ENCODE results near the gene MED13. TPM values are rescaled to one million over a fixed set of nuclear protein-coding genes. Genes with fewer than 3 reads are reported as not detected.

The MED13 gene
- total RNA-seq, 6 experiments from 2014 or later: 22.9 to 36.3 (median 32.5) TPM

DNA sequence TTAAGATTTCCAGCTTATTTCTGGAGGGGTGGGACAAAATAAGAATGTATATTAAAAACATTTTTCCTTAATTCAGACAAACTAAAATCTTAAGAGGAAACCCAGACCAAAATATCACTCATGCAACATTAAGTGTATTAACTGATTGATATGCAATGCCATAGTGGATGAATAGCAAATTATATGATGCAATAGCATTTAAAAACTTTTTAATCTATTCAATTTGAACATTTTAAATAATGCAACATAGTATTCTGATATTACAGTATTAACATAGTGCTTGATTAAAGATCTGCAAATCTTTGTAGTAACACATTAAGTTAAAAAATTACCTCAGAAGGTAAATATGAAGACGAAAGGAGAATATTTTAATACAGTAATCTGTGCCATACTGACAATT, 122.0 kb downstream of the MED13 start:
- H3K36me3 ChIP-seq: peaks cover 0 to 46% (median 8%) of the 10 kb centered on the region in 4 donors
- 74% methylated on average over 1 of the region's 1 CpG for WGBS (ENCODE audit: insufficient coverage, low coverage, low lambda C conversion rate, missing lambda C conversion rate)
- no peak overlapping the region for H3K27ac ChIP-seq

DNA sequence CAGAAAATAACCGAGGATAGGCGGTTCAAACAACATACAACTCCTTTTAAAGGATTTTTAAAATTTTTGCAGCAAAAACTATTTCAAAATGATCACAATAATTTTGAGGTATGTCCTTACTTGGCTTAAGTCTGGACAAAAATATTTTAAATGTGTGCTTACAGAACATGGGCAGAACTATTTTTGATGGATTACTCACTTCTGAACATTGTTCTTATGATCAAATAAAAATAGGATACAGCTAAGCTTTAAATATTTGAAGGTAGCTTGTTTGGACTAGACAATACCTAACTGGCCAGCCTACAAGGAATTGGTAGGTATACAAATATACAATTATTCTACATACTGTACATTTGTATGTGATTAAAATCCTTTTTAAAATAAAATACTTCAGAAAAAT, 123.0 kb downstream of the MED13 start:
- DNase-seq (no peak), ATAC-seq (no peak)
- Histone ChIP-seq H3K4me3 (no peak overlapping the region), H3K27me3 (no peaks in the 10 kb centered on the region), H3K36me3 (peaks cover 0 to 36% (median 8%) of the 10 kb centered on the region in 4 donors), H3K9me3 (no peaks in the 10 kb centered on the region), H3K27ac (no peak overlapping the region), H3K4me1 (peaks cover 0 to 16% (median 6%) of the 10 kb centered on the region in 4 donors)
- no peak for TF ChIP-seq POLR2A (IDR thresholded peaks at IDR 0.05)
- TF ChIP-seq, protein P1, sequence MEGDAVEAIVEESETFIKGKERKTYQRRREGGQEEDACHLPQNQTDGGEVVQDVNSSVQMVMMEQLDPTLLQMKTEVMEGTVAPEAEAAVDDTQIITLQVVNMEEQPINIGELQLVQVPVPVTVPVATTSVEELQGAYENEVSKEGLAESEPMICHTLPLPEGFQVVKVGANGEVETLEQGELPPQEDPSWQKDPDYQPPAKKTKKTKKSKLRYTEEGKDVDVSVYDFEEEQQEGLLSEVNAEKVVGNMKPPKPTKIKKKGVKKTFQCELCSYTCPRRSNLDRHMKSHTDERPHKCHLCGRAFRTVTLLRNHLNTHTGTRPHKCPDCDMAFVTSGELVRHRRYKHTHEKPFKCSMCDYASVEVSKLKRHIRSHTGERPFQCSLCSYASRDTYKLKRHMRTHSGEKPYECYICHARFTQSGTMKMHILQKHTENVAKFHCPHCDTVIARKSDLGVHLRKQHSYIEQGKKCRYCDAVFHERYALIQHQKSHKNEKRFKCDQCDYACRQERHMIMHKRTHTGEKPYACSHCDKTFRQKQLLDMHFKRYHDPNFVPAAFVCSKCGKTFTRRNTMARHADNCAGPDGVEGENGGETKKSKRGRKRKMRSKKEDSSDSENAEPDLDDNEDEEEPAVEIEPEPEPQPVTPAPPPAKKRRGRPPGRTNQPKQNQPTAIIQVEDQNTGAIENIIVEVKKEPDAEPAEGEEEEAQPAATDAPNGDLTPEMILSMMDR (IDR thresholded peaks at IDR 0.05): no peak
- 78% methylated on average over 2 of the region's 2 CpGs for WGBS (ENCODE audit: insufficient coverage, low coverage, low lambda C conversion rate, missing lambda C conversion rate)
- intact Hi-C loops (cut with DNase I): no loop called here

More for the DNA sequence above, 122.0 kb downstream of the MED13 start:
- DNase-seq (no peak), ATAC-seq (no peak)
- no peaks in the 10 kb centered on the region for H3K27me3 ChIP-seq
- no peaks in the 10 kb centered on the region for H3K9me3 ChIP-seq
- H3K4me1 ChIP-seq: peaks cover 0 to 16% (median 6%) of the 10 kb centered on the region in 4 donors
- intact Hi-C loops (cut with DNase I): no loop called here
- no peak for TF ChIP-seq POLR2A (IDR thresholded peaks at IDR 0.05)
- TF ChIP-seq, protein P1 (IDR thresholded peaks at IDR 0.05): no peak
- no peak overlapping the region for H3K4me3 ChIP-seq

DNA sequence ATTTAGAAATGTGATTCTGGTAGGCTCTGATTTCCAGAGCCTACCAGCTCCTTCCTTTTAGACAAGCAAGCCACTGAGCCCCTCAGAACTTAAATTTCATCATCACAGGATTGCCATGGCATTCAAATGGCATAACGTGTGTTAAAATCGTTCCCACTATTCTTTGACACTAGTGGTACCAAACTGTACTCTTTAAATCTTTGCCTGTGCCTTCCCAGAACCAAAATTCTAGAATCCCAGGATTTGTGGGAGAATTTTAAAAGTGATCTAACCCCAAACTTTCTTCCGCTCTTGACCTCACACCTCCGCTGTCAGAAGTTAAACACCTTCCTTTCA, 137.0 kb downstream of the MED13 start:
- 50% methylated on average over 4 of the region's 4 CpGs for WGBS (ENCODE audit: insufficient coverage, low coverage, low lambda C conversion rate, missing lambda C conversion rate)
- Histone ChIP-seq H3K36me3 (peaks cover 0 to 8% (median 0%) of the 10 kb centered on the region in 4 donors), H3K27ac (peak overlapping the region; percentile 39 to 75 (median 73)), H3K27me3 (no peaks in the 10 kb centered on the region), H3K4me1 (peaks cover 0 to 7% (median 2%) of the 10 kb centered on the region in 4 donors), H3K9me3 (no peaks in the 10 kb centered on the region), H3K4me3 (peak overlapping the region; percentile 59 to 76 (median 66))
- intact Hi-C loops (cut with DNase I): no loop called here
- ATAC-seq (no peak), DNase-seq (no peak)
- TF ChIP-seq, protein P1 (IDR thresholded peaks at IDR 0.05): no peak
- no peak for TF ChIP-seq POLR2A (IDR thresholded peaks at IDR 0.05)

DNA sequence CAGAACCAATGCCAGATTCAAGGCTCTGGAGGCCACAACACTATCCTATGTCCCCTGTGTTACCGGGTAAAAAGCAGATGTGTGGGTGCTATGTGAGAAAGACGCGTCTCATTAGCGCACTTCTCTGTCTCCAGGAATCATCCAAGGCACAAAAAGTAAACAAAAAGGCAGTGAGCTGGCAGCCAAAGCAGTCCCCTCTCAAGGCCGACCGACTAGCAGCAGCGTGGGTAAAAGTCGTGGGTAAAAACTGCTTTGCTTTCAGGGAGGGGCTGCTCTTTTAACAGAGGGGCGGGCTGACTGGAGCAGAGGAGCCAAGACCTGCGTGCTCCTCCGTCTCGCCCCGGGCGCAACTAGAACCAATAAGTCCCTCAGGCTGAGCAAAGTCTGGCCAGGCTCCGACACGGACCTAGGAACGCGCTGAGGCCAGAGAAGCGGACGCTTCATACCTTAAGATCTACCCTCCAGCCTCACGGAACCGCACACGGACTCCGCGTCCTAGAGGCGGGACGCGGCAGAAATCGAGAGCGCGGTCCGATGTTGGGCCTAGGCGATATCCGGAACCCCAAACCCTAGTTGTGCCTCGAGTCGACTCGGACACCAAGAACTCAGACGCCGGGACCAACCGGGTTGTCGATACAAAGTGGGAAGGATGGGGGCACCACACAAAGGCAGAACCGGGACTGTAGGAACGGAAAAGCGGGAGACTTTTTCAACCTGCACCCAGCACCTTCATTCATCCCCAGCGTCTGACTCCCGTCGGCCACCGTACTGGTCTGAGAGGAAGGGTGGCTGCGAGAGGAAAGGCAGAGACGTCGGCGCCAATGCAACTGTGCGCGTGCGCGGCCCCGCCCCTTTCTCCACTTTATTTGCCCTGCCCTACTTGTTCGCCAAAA, 137.6 kb downstream of the MED13 start, which contains the start of gene INTS2:
INTS2 (minus strand) TSS at position 775 of the 893 bp plus-strand sequence. CDS start 1,338 bp downstream, outside the sequence.
- no peaks in the 10 kb centered on the region for H3K27me3 ChIP-seq
- ATAC-seq: peak; percentile 95 to 97 (median 96)
- H3K9me3 ChIP-seq: no peaks in the 10 kb centered on the region
- TF ChIP-seq POLR2A (IDR thresholded peaks at IDR 0.05): peak; percentile 83
- TF ChIP-seq, protein P1 (IDR thresholded peaks at IDR 0.05): no peak
- DNase-seq: peak; percentile 95 to 97 (median 97)
- H3K4me3 ChIP-seq: peak within 1 kb of the TSS; percentile 59 to 76 (median 66)
- under 1% methylated on average over 19 of the region's 58 CpGs for WGBS (ENCODE audit: insufficient coverage, low coverage, low lambda C conversion rate, missing lambda C conversion rate)
- H3K36me3 ChIP-seq: peaks cover 0 to 8% (median 0%) of the 10 kb centered on the region in 4 donors
- H3K27ac ChIP-seq: peak within 1 kb of the TSS; percentile 53 to 75 (median 73)
- peaks cover 0 to 7% (median 2%) of the 10 kb centered on the region in 4 donors for H3K4me1 ChIP-seq
- intact Hi-C loops (cut with DNase I): no loop called here
